ENCODE measurements around the gene UBE2R2.

The UBE2R2 gene

GRCh38 chr9:33818167-33818846 is 1.3 kb downstream of the UBE2R2 start (continued):
- TF ChIP-seq PRDM10 (tag by site-specific recombination; IDR thresholded peaks at IDR 0.05) (peak; percentile 62; the same call in 1 of the 2 replicates), HOXA7 (CRISPR knock-in tag; IDR thresholded peaks at IDR 0.05; ENCODE audit: borderline replicate concordance) (no peak), ZBTB7A (tag by site-specific recombination; IDR thresholded peaks at IDR 0.05; ENCODE audit: low read depth) (no peak)

GRCh38 chr9:33818847-33819500 is 2.0 kb downstream of the UBE2R2 start:
- Histone ChIP-seq H3K9me3 (ENCODE audit: control insufficient read depth, insufficient read depth, low read depth, low read length) (no peaks in the 10 kb centered on the region), H3K4me3 (ENCODE audit: low read depth, low read length) (peak overlapping the region; percentile 60), H3K27ac (ENCODE audit: extremely low read depth, low read depth, low read length) (peak overlapping the region; percentile 96; the same call in 1 of the 2 replicates), H3K36me3 (ENCODE audit: control insufficient read depth in 2 of 2, insufficient read depth in 1 of 2, low read length in 2 of 2) (peaks cover 0 to 3% of the 10 kb centered on the region in 2 experiments; a peak in 2 of 3 replicates), H3K4me1 (ENCODE audit: control insufficient read depth, insufficient read depth, low read length) (peaks cover 2% of the 10 kb centered on the region; the same call in 1 of the 2 replicates)
- peak; percentile 52; the same call in 1 of the 2 replicates for TF ChIP-seq GFI1B (tag by site-specific recombination; IDR thresholded peaks at IDR 0.05)
- TF ChIP-seq SP7 (tag by site-specific recombination; IDR thresholded peaks at IDR 0.05): peak; percentile 38; the same call in 1 of the 2 replicates
- TF ChIP-seq ZNF654 (tag by site-specific recombination; IDR thresholded peaks at IDR 0.05; ENCODE audit: low read depth): no peak
- TF ChIP-seq HOXD13 (CRISPR knock-in tag; IDR thresholded peaks at IDR 0.05; ENCODE audit: borderline replicate concordance): no peak
- TF ChIP-seq WT1 (tag by site-specific recombination; IDR thresholded peaks at IDR 0.05): peak; percentile 43; the same call in 1 of the 2 replicates
- 0 out of 2 replicates have a peak, but pooled peaks have one; percentile 8 for TF ChIP-seq OSR2 (tag by site-specific recombination; IDR thresholded peaks at IDR 0.05)
- TF ChIP-seq ZXDB (tag by site-specific recombination; IDR thresholded peaks at IDR 0.05): 0 out of 2 replicates have a peak, but pooled peaks have one; percentile 20
- TF ChIP-seq PRDM6 (tag by site-specific recombination; IDR thresholded peaks at IDR 0.05): peak; percentile 19; the same call in 1 of the 2 replicates
- POLR2A ChIA-PET: interaction anchor here (0.7 to 0.9 kb wide), 2 partner anchors 10 to 101 kb away, joined by 3 read pairs; no protein-coding TSS in a partner anchor
- CTCF ChIA-PET: interaction anchor here (0.6 kb wide), 1 partner anchor 390 kb away, joined by 4 read pairs; no protein-coding TSS in a partner anchor

GRCh38 chr9:33820231-33820745 is 3.3 kb downstream of the UBE2R2 start:
- Histone ChIP-seq H3K27ac (ENCODE audit: extremely low read depth, low read depth, low read length) (no peak overlapping the region), H3K4me3 (ENCODE audit: low read depth, low read length) (no peak overlapping the region), H3K4me1 (ENCODE audit: control insufficient read depth, insufficient read depth, low read length) (peaks cover 2% of the 10 kb centered on the region; the same call in 1 of the 2 replicates), H3K36me3 (ENCODE audit: control insufficient read depth in 2 of 2, insufficient read depth in 1 of 2, low read length in 2 of 2) (peaks cover 0 to 4% of the 10 kb centered on the region in 2 experiments; a peak in 2 of 3 replicates), H3K9me3 (ENCODE audit: control insufficient read depth, insufficient read depth, low read depth, low read length) (no peaks in the 10 kb centered on the region)
- ChIA-PET CTCF (interaction anchor here (0.6 to 2.0 kb wide), 3 partner anchors 42 to 941 kb away, joined by 3 to 4 read pairs (median 3); no protein-coding TSS in a partner anchor), POLR2A (interaction anchor here (1.1 kb wide), 1 partner anchor 76 kb away, joined by 5 read pairs; no protein-coding TSS in a partner anchor)
- no peak for TF ChIP-seq HOXD13 (CRISPR knock-in tag; IDR thresholded peaks at IDR 0.05; ENCODE audit: borderline replicate concordance)
- no peak for TF ChIP-seq ZNF280C (tag by site-specific recombination; IDR thresholded peaks at IDR 0.05)
- TF ChIP-seq ZNF211 (tag by site-specific recombination; IDR thresholded peaks at IDR 0.05; ENCODE audit: low read depth): no peak
- TF ChIP-seq PRDM1 (tag by site-specific recombination; IDR thresholded peaks at IDR 0.05): 0 out of 2 replicates have a peak, but pooled peaks have one; percentile 35
- no peak for TF ChIP-seq ZSCAN16 (tag by site-specific recombination; IDR thresholded peaks at IDR 0.05)
- no peak for TF ChIP-seq ZNF426 (tag by site-specific recombination; IDR thresholded peaks at IDR 0.05)
